ENCODE data around the gene ZNF502.
"Not testable (repeated sequence)": the region's sequence is repeated elsewhere in the genome, so short reads cannot be mapped to it uniquely, and the experiment has no call there.

ZNF502 gene

DNA sequence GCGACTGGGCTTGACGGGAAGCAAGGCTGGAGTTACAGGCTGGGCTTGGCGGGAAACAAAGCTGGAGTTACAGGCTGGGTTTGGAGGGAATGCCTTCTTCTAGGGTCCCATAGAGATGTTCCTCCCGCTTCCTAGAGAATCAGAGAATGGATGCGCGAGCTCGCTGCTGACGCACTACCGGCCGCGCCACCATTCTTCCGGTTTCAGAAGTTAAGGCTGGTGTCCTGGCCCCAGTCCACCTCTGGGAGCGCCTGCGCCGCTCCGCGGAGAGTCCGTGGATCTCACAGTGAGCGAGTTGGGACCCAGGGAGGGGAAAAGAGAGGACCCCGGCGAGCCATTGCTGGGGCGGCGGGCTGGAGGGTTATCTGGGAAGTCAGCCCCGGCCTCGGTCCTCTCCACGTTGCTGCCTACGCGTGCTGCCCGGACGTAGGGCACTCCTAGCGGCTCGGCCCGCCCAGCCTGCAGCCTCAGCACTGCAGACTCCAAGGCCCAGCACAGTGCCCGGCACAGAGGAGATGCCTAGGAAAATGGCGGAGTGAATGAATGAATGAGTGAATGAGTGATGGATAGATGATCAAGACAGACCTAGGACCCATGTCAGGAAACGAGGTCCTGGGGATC, at the start of gene ZNF502:
Gene ZNF502, plus strand, starts transcription at position 206 of the 621 bp plus-strand sequence. CDS start 7,602 bp downstream, outside the sequence.
- DNase-seq = peak; percentile 71 to 87

DNA sequence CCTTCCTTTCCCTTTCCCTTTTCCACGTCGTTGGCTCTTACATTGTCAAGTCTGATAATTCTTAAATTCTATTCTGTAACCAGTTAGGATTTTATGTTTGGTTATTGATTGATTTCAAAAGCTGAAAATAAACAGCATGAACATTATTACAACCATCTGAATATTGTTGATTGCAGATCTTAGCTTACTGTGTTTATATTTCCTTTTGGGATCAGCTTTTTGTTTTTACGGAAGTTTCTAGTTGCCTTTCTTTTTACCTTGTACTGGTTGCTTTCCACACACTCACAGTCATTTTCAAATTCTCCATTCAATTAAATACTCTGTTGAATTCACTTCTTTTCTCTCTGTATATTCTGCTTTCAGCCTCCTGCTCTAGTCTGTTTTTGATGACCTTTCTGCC, 47.3 kb upstream of the ZNF502 start:
- no peak for DNase-seq

DNA sequence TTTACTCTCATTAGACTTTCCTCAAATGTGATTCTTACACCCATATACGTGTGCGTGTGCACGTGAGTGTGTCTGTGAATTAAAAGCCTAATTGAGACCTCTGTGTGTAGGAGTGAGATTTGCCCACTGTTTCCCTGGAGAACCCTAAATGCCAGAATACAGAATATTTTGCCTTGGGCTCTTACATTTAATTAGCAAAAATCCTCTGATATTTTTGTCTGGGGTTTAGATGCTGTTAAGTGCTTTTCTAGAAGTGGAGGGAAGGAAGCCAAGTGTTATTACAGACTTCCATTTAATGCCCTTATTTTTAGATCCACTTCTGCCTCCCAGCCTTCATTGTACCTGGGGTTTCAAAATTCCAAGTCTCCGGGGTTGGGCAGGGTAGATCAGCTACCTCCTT, 46.1 kb upstream of the ZNF502 start:
- DNase-seq = no peak

DNA sequence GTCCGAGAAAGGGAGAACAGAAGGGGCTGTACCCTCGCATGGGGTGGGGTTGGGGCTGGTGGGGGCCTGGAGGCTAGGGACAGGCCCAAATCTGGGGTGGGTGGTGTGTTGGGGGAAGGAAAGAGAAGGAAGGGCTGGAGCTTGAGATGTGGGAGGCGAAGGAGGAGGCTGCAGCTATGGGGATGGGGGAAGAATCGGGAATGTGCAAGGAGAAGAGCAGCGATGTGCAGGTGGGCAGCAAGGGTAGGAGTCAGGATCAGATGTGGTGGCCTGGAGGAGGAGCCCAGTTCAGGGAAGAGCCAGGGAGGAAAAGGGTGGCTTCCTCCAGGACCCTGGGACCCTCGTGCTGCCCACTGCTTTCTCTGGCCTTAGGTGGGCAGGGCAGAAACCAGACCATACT, 42.7 kb upstream of the ZNF502 start:
- no peak for DNase-seq

DNA sequence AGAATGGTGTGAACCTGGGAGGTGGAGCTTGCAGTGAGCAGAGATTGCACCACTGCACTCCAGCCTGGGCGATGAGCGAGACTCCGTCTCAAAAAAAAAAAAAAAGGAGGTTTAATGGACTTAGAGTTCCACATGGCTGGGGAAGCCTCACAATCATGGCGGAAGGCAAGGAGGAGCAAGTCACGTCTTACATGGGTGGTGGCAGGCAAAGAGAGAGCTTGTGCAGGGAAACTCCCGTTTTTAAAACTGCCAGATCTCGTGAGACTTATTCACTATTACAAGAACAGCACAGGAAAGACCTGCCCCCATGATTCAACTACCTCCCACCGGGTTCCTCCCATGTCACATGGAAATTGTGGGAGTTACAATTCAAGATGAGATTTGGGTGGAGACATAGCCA, 39.0 kb upstream of the ZNF502 start:
- not testable (repeated sequence) for DNase-seq

DNA sequence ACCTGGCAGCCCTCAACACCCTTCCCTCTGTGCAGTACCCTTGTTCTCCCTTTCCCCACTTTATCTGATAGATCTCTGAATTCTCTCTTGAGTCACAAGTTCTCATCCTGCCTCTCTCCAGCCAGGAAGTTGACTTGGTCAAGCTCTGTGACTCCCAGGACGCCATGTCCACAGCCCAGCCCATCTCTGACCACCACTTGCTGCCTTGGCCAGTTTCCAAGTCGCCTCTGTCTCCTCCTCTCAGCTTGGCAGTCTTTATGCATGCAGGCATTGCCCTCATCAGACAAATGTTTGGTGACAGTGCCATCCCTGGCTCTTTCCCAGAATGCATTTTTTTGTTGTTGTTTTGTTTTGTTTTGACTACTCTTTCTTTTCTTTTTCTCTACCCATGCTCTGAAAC, 38.2 kb upstream of the ZNF502 start:
- DNase-seq = no peak

DNA sequence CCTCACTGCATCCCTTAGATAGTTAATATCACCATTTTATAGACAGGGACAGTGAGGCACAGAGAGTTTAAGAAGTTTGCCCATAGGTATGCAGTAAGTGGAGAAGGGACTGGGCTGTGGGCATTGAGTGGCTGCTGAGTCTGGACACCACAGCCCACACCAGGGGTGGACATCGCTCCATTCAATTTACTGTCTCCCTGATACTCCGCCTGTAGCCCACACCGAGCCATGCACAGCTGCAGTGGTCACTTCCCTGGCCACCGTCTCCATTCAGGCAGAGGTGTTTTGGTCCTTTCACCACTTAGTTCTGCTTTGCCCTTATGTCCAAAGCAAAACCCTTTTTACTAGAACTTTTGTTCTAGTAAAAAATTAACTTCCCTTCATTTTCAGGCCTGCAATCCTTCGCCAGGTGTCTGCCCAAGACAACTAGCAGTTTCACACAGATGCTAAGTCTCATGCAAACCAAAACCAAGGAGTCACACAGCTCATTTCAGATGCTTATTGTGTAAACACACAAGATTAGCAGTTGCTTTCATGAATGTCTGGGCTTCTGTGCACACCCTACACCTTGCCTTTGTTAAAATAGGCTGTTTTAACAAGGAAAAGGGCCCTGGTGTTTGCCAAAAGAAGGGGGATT, 33.9 kb upstream of the ZNF502 start:
- no peak for DNase-seq

DNA sequence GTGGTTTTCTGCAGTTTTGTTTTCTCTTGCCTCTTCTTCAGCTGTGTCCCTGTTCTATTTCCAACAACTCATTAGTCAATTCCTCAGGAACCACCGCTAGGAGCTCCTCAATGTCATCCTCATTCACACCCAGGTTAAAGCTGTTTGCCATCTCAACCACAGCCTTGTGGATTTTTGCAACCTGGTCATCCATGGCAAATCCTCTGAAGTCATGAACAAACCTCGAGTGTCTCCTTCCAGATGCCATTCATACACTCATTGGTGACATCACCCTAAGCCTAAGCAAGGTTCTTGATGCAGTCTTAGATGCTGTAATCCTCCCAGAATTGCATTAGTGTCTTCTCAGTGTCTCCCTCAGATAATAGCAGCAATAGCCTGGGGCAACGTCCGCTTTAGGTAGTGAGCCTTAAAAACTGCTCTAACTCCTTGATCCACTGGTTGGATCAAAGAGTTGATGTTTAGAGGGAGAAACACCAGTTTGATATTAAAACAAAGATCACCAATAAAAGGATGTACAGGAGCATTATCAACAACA, 31.5 kb upstream of the ZNF502 start:
- DNase-seq = no peak

DNA sequence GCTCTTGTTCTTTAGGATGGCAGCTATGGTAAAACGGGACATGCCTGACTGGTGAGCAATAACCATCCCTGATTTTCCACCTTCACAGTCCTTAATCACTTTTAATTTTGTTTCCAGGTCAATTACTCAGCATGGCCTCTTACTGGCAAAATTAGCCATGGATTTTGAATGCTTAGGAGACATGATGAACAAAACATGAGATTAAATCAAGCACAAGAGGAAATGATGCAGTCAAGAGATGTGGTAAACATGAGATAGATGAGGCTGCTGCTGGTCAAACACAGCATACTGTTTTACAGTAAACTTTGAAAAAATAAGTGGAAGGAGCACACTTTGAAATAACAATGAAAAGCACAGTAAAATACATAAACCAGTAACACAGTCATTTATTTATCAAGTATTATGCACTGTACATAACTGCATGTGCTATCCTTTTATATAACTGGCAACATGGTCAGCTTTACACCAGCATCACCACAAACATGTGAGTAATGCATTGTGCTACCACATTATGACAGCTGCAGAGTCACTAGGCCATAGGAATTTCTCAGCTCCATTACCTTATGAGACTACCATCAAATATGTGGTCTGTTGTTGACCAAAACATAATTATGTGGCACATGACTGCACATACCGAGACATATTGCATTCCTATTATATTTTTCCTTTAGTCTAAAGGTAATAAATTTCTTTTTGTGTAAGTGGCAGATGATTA, 30.1 kb upstream of the ZNF502 start:
- no peak for DNase-seq

DNA sequence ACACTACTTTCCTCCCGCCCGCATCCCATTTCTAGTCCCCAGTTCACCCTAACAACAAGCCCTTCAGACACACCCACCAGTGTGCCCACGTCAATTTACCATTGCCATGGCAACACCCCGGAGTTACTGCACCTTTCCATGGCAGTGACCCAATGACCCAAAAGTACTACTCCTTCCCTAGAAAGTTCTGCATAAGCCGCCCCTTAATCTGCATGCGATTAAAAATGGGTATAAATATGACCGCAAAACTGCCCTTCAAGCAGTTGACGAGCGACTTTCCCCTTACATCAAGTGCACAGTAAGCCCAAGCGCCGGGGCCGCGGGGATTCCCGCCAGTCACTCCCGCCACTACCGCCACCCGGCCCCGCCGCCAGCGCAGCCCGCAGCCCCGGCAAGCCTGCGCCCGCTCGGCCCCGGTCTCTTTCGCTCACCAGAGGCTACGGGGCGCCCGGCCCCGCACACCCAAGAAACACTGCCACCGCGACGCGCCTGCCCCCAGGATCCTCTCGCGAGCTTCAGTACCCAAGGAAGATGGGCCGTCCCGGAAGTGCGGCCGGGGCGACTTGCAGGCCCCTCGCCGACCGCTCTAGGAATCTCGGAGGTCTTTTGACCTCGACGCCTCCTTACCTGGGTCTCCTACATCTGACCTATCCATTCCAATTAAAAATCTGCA, 27.2 kb upstream of the ZNF502 start:
- peak; percentile 57 to 80 for DNase-seq

DNA sequence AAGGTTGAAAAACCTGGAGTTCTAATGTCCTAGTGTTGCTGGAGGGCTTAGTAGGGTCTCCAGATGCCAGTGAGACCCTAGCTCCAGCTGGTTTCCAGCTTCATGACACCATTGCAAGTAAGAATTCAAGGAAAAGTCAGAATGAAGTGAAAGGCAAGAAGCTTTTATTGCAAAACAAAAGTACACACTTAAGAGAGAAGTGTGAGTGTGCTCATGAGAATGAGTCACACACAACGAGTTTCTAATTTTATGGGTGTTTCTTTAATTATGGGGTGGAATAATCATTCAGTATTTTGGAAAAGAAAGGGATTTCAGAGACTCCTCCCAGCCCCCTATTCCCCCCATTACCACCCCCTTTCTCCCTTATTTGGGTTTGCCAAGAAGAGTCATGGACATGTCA, 24.6 kb upstream of the ZNF502 start:
- DNase-seq = no peak

DNA sequence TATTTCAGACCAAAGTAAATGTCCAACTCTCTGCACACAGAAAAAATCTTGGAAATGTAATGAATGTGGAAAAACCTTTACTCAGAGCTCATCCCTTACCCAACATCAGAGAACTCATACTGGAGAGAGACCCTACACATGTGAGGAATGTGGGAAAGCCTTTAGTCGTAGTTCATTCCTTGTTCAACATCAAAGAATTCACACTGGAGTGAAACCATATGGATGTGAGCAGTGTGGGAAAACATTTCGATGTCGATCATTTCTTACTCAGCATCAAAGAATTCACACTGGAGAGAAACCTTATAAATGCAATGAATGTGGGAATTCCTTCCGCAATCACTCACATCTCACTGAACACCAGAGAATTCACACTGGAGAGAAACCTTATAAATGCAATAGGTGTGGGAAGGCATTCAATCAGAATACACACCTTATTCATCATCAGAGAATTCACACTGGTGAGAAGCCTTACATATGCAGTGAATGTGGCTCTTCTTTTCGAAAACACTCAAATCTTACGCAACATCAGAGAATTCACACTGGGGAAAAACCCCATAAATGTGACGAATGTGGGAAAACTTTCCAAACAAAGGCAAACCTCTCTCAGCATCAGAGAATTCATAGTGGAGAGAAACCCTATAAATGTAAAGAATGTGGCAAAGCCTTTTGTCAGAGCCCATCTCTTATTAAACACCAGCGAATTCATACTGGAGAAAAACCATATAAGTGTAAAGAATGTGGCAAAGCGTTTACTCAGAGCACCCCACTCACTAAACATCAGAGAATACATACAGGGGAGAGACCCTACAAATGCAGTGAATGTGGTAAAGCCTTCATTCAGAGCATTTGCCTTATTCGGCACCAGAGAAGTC, 9.0 kb downstream of the ZNF502 start:
- DNase-seq = no peak

DNA sequence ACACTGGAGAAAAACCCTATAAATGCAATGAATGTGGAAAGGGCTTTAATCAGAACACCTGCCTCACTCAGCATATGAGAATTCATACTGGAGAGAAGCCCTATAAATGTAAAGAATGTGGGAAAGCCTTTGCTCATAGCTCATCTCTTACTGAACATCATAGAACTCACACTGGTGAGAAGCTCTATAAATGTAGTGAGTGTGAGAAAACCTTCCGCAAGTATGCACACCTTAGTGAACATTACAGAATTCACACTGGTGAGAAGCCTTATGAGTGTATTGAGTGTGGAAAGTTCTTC, 9.6 kb downstream of the ZNF502 start:
- no peak for DNase-seq

DNA sequence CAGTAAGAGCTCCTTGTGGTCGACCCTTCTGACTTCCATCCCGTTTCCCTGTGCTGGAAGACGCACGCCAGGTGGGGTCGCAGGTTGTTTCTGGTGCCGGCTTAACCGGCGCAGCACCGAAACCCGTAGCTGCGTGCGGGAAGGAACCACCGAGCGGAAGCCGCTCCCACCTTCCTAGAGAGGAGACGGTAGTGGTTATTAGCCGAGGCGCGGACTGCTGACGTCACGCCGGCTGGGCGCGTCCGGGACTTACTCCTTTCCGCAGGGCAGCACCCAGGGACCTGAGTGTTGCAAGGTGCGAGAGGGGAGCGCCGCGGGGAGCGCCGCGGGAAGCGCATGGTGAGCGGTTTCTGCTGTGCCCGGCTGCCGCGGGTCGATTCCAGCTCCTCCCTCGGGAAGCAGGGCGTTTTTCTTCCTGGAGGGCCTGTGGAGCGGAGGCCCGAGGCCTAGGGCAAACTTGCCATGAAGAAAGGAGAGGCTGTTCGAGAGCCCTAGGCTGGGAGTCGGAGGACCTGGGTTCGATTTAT, 17.0 kb downstream of the ZNF502 start, which contains the start of gene ZNF501:
Gene ZNF501, plus strand, starts transcription at position 252 of the 527 bp plus-strand sequence. CDS start 4,787 bp downstream, outside the sequence.
- DNase-seq = peak; percentile 84 to 93

DNA sequence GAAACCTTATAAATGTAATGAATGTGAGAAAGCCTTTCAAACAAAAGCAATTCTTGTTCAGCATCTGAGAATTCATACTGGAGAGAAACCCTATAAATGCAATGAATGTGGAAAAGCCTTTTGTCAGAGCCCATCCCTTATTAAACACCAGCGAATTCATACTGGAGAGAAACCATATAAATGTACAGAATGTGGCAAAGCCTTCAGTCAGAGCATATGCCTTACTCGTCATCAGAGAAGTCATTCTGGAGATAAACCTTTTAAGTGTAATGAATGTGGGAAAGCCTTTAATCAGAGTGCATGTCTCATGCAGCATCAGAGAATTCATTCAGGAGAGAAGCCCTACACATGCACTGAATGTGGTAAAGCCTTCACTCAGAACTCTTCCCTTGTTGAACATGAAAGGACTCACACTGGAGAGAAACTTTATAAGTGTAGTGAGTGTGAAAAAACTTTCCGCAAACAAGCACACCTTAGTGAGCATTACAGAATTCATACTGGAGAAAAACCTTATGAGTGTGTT, 22.2 kb downstream of the ZNF502 start:
- DNase-seq = no peak

DNA sequence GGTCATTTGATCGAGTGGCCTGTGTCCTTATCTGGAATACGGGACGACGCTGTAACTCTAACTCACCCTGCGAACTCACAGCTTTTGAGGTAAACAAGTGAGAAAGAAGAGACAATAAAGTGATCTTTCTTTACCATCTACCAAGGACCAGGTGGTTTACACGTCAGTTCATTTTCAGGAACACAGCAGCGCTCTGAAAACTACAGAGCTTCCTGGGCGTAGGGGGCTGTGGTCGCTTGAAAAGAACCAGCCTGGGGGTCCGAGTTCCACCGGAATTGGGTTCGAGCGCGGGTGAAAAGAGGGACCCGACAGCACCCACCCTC, 48.6 kb downstream of the ZNF502 start:
- no peak for DNase-seq

DNA sequence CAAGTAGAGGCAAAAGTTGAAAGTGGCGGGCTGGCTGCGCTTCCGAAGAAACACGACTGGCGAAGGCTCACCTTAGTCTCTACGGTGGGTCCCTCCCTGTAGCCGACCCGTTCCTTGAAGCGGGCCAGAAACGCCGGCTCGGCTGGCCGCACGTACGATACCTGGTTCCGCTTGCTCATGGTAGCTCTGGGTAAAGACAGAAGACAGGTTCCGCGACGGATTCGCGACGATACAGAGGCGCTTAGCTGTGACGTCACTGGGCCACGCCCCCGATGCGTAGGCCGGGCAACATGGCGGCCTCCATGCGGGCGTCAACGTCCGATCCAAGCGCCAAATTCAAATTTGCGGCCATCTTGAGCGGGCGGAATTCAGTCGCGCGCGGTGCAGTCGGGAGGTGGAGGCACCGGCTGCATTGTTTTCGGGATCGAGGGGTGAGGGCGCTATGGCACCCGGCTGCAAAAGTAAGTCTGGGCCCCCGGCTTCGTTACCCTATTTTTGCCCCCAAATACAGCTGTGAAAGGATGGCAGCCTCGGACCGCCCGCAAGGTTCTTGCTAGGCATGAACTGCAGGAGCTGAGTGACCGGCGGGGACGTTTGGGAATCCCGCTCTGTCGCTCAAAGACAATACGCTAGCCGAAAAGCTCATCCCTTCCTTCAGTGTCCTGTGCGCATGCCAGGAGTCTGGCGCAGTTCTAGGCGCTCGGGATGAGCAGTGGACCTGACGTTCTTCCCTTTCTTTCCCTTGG, 49.1 kb downstream of the ZNF502 start, which contains the start of the genes KIAA1143 and KIF15:
Gene KIAA1143, minus strand, starts transcription at position 196 of the 746 bp plus-strand sequence. Its CDS starts 17 bp downstream, at position 179.
Gene KIF15, plus strand, starts transcription at position 371 of the 746 bp plus-strand sequence. Its CDS starts 72 bp downstream, at position 443.
- peak; percentile 95 to 96 for DNase-seq

DNA sequence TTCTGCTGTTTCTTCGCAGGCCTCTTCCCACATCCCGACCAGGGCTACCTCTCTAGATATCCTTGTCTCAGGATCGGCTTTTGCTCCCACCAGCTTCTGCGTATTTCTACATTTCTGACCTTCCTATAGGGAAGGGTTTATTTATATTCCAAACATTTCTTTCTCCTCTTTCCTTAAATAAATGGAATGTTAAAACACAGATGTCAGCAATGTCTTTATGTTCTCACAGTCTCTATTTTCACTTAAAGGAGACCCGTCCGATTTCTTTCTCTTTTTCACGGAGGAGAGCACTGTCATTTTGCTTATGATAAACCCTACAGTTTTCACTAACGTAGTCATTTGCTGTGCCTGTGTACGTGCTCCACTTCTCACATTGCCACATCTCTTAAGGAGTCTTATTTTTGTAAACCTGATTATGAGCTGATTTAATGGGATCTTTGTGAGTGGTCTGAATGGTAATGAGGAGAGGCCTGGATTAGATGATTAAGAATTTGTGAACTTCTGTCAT, 49.8 kb downstream of the ZNF502 start:
- no peak for DNase-seq

DNA sequence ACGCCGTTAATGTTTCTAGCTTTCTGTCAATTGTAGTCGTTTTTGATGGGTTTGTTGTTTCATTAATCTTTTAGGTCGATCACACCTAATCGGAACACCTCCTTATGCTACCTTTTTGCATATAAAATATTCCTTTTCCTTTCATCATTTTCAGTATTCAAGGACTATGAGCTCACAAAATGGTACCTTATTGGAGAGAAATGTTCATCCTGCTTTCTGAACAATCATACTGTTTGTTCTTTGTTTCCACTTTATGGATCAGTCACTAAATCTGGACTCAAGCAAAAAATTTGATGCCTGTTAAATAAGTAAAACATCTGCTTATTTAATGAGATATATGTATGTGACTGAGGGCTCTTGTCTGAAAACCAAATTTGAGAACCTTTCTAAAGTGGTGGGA, 50.2 kb downstream of the ZNF502 start:
- DNase-seq = no peak

DNA sequence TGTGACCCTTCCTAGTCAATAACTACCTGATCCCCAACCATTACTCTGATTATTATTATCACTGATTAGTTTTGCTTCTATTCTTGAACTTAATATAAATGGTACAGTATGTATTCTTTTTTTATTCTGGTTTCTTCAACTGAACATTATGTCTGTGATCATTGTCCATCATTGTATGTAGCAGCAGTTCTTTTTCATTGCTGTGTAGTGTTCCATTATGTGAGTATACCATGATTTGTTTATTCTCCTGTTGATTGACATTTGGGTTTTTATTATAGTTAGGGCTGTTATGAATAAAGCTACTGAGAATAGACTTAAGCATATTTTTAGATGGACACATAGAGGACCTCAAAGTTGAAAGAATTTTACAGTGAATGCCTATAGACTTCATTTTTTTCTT, 51.8 kb downstream of the ZNF502 start:
- no peak for DNase-seq

Measured in NCI-H2081 (cell line).